Measurements from ENCODE around the gene DST.

Gene DST

GRCh38 chr6:56660381-56660730 lies 17.7 kb upstream of the DST start:
- no peak for DNase-seq

DNA sequence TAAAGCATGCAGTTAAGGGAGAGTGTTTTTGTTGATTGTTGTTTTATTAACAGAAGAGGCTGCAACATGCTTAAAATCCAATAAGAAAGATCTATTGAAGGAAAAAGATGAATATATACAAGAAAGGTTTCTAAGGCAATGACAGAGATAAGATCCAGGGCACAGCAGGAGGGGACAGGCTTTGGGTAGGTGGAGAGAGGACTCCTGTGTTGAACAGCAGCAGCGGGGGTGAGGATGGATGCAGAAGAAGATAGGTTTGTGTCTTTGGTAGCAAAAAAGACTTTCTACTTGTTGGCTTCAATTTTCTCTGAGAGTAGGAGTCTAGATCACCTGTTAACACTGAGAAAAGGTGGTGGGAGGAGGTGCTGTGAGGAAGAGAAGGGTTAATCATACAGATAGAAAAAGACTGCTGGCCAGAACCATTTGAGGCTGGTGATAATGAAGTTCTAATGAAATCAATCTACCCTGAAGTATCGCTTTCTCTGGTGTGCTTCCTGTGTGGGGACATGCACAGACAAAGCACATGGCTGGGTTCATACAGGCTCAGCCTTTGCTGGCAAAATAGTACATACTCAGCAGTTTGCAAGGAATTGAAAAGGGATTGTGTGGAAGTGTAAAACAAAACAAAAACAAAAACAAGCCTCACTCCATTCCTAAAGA lies 17.2 kb upstream of the DST start:
- DNase-seq, result no peak

GRCh38 chr6:56658326-56658725 lies 15.6 kb upstream of the DST start:
- DNase-seq, result no peak

GRCh38 chr6:56657354-56657753 lies 14.7 kb upstream of the DST start:
- no peak for DNase-seq

GRCh38 chr6:56656466-56656865 lies 13.8 kb upstream of the DST start:
- no peak for DNase-seq

DNA sequence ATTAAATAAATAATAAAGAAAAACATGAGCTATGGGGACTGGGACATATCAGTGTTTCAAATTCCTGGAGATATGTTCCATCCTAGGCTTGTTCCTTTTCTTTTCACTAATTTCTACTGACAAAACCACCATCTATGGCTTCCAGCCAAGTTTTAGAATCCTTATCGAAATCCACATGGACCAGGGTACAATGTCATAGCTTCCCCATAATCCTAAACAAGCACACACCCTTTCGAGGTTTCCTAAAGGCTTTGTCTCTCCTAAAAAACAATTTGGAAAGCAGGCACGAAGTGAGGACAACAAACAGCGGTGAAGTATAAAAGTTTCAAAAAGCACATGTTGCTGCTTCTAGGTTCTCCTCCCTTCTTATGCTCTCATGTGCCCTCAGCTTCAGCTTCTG lies 13.3 kb upstream of the DST start:
- no peak for DNase-seq

DNA sequence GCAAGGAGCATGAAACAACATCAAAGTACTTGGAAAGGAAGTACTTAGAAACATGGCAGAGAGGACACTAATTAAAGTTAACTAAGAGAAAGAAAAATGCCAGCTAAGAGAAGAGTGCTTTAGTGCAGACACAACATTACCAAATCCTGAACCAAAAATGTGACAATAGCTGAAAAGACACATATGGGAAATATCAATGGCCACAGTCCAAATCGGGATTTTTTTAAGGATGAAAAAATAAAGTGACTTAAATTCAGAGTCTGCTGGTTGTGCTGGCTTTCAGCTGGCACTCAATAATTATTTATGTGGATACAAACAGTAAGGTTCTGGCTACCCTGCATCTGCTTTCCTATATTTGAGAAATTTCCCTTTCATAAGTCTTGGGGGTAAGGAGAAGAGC lies 12.6 kb upstream of the DST start:
- DNase-seq, result no peak

DNA sequence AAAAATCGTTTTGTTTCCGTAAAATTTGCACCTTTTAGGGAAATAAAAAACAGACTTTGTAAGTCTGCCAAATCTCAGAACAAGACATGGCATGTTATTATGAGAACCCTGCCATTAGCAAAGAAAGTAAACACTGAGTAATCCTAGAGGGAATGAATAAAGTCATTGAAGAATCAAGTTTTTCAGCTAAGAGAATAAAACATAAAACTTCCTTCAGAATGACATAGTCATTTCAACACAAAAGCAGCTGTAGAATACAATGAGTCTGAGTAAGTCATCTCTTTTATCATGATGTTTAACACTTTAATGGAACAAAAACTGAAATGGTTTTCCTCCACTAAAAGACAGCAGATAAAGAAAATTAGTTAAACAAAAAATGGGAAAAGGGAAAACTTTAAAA lies 10.3 kb upstream of the DST start:
- no peak for DNase-seq

GRCh38 chr6:56652231-56652630 lies 9.5 kb upstream of the DST start:
- no peak for DNase-seq

- no peak for DNase-seq
These were observed 7.5 kb upstream of the DST start for GRCh38 chr6:56650191-56650590.

- no peak for DNase-seq
These were observed 7.1 kb upstream of the DST start for GRCh38 chr6:56649782-56650181.

DNA sequence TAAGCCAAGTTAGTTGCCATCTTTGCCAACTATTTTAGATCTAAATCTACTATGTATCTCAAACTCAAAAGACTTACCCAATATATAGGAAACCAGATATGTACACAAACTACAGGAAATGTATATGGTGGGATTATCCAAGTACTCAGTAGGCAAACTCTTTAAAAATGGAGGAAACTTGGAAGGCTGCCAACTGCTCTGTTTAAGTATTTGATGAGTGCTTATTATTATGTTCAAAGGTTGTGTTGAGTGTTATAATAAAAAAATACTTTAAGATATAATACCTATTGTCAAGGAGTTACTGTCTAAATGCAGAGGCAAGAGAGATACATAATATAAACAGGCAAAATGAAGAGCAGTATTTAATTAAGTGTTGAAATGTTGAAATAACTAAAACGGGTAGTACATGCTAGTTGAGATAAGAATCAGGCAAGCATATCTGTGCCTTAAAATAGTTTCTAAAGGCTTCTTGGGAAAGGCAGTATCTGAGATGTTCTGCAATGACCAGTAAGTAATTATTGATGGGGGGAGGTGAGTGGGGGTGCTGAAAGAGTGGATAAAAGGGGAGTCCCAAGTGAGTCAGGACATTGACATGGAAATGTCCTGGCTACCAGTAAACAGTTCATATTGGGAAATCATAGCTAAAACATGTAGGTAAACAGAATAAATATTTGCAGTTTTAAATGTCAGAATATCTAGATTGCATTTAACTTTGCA lies 6.5 kb upstream of the DST start:
- no peak for DNase-seq

DNA sequence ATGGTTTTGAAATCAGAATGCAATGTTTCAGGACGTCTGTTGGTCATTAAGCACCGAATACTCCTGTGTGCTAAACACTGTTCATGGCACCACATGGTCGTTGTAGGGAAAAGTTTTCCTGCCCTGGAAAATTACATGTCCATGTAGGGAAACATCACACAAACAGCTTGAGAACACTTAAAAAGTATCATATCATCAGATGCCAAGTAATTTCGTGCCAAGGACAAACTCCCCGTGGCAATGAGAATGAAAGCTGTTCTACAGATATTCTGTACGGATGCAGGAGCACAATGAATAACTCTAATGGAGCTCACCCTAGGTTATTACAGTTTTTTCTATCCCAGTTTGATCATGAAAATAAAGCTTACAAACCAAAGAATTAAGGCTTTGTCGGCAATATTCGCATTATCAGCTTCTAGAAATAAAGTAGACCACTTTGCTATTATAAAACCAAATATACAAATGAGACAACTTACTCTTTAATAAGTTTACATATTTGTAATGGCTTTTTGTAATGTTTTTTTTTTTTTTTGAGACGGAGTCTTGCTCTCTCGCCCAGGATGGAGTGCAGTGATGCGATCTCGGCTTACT lies 4.6 kb upstream of the DST start:
- DNase-seq, result no peak

DNA sequence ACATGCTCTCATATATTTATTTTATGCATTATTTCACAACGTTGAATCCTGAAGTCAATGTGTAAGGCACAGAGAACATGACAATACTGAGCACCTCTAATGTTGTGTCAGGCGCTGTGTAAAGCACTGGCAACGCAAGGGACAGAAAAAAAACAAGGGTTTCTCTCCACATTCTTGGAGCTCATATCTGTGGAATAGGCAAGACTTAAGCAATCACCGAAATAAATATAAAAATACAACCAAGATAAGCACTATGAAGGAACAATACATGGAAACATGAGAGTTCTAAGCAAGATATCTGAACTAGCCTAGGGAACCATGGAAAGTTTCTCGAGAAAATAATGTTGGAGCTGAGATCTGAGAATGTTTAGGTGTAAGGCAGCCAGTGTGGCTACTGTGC lies 1.7 kb upstream of the DST start:
- DNase-seq, result no peak

- no peak for DNase-seq
These were observed 845 bp upstream of the DST start for GRCh38 chr6:56643379-56644089.

DNA sequence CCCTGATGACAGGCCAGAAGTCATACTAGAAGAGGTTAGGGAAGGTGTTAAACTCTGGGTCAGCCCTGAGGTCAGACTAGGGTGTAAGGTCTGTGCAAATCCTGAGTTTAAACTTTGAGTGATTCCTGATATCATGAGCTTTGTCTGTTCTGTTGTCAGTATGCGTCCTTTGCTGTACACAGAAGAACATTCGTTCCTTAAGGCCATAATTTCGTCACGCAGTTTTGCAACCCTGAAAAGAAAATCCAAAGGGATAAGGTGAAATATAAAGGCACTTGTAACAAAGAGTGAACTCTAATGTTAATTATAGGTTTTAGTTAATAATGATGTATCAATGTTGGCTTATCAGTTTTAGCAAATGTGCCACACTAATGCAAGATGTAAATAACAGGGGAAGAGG lies 2.3 kb downstream of the DST start:
- no peak for DNase-seq

DNA sequence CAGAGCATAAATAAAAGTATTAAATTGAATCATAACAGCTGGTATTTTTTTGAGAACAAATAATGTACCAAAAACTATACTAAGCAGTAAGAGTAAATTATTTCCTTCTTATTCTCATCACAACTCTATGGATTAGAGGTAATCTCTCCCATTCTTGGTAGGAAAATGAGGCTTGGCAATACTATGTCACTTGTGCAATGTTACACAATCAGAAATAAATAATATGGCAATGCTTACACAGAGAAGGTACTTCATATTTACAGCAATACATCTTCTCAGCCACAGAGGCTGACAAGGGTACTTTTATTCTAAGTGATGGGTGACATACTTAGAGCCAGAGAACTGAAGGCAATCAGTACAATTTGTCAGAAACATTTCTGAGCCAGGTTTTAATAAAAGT lies 3.9 kb downstream of the DST start:
- DNase-seq, result no peak

DNA sequence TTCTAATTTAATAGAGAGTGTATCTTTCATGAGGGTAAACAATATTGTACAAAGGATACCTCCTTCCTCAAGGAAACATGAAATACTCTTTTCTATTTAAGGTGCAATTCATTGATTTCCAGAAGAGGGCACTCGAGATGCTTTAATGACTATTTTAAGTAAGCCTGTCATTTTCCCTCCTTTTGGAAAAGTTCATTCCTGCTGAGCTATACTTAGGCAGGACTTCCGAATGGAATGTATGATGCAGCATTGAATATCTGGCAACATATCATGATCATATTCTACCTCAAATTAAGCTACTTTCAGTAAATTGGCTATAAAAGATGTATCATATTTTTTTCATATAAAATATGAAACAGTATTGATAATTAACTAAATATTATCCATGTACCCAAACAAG lies 5.0 kb downstream of the DST start:
- no peak for DNase-seq

GRCh38 chr6:56628105-56628504 lies 14.6 kb downstream of the DST start:
- DNase-seq, result no peak

DNA sequence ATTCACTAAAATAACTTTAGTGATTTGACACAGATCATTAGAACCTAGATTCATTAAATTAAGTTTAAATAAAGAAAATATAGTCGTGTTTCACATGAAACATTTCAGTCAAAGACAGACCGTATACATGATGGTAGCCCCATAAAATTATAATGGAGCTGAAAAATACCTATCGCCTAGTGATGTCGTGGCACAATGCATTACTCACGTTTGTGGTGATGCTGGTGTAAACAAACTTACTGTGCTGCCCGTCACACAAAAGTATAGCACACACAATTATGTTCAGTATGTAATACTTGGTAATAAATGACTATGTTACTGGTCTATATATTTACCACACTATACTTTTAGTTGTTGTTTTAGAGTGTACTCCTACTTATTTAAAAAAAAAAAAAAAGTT lies 17.3 kb downstream of the DST start:
- no peak for DNase-seq

DNA sequence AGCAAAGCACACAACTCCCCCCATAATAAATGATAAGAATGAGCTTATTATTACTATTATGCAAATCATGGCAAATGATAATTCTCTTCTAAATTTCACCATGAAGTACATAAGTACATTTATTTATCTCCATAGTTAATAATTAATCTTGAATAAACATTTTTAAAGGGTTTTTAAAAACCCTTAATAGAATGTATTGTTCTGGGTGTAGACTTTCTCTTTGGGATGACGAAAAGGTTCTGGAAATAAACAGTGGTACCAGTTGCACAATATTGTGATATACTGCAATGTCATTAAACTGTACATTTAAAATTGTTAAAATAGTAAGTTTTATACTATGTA lies 18.0 kb downstream of the DST start:
- DNase-seq, result no peak

GRCh38 chr6:56624046-56624727 lies 18.5 kb downstream of the DST start:
- no peak for DNase-seq

GRCh38 chr6:56620229-56620868 lies 22.3 kb downstream of the DST start:
- DNase-seq, result no peak
